OCI-LY1 (cell line): Measurements from ENCODE around the gene ZNF200.

Source experiments
- H2AFZ ChIP-seq: fragments of 200-600 bp; sonication (generic), shearing (Covaris generic); 2 replicates; pipeline ENCODE4 v1.6.0; 2014; ENCODE audit warnings: antibody characterized with exemption, mild to moderate bottlenecking, low read length
- H3F3A ChIP-seq: fragments of 200-600 bp; sonication (generic), shearing (Covaris generic); 2 replicates; pipeline ENCODE4 v1.6.0; 2014; ENCODE audit warnings: mild to moderate bottlenecking, antibody characterized with exemption, low read length, moderate library complexity; ENCODE audit not compliant: insufficient read depth
- H3K27ac ChIP-seq: fragments of 200-600 bp; sonication (generic); 2 replicates; pipeline ENCODE4 v1.5.1; 2014; ENCODE audit warnings: low read length, mixed run types, mild to moderate bottlenecking, low read depth; ENCODE audit not compliant: poor library complexity, severe bottlenecking
- H3K27me3 ChIP-seq: fragments of 200-600 bp; sonication (generic); 2 replicates; pipeline ENCODE4 v1.6.0; 2014; ENCODE audit warnings: antibody characterized with exemption, mild to moderate bottlenecking, low read length, moderate library complexity; ENCODE audit not compliant: insufficient read depth
- H3K36me3 ChIP-seq: fragments of 200-600 bp; sonication (generic); 2 replicates; pipeline ENCODE4 v1.6.1; 2014; ENCODE audit warnings: mild to moderate bottlenecking, antibody characterized with exemption, low read length, moderate library complexity, mixed read lengths; ENCODE audit not compliant: insufficient read depth
- H3K4me1 ChIP-seq: fragments of 200-600 bp; sonication (generic); 2 replicates; pipeline ENCODE4 v1.5.1; 2014; ENCODE audit warnings: mild to moderate bottlenecking, low read length, moderate library complexity; ENCODE audit not compliant: insufficient read depth, severe bottlenecking
- H3K4me2 ChIP-seq: fragments of 200-600 bp; sonication (generic), shearing (Covaris generic); 2 replicates; pipeline ENCODE4 v1.6.1; 2014; ENCODE audit warnings: low read length
- H3K4me3 ChIP-seq: fragments of 200-600 bp; sonication (generic); 2 replicates; pipeline ENCODE4 v1.5.1; 2014; ENCODE audit warnings: low read length, low read depth, mild to moderate bottlenecking, mixed read lengths; ENCODE audit not compliant: poor library complexity, severe bottlenecking
- H3K79me2 ChIP-seq: fragments of 200-600 bp; shearing (Covaris generic); 2 replicates; pipeline ENCODE4 v1.6.1; 2016; ENCODE audit warnings: mixed run types, low read length, mixed read lengths; ENCODE audit not compliant: insufficient read depth
- H3K9ac ChIP-seq: fragments of 200-600 bp; sonication (generic), shearing (Covaris generic); 2 replicates; pipeline ENCODE4 v1.6.1; 2014; ENCODE audit warnings: mild to moderate bottlenecking, low read length, mixed read lengths
- H3K9me2 ChIP-seq: fragments of 200-600 bp; sonication (generic), shearing (Covaris generic); 2 replicates; pipeline ENCODE4 v1.6.1; 2014; ENCODE audit warnings: low read depth, mild to moderate bottlenecking, low read length, mixed read lengths
- H3K9me3 ChIP-seq: fragments of 200-600 bp; shearing (Covaris generic); 2 replicates; pipeline ENCODE4 v1.6.1; 2014; ENCODE audit warnings: low read length, mixed read lengths
- H4K20me1 ChIP-seq: fragments of 200-600 bp; sonication (generic), shearing (Covaris generic); 2 replicates; pipeline ENCODE4 v1.6.0; 2016; ENCODE audit warnings: mild to moderate bottlenecking, low read length; ENCODE audit not compliant: insufficient read depth
- EZH2 ChIP-seq: fragments of 200-600 bp; sonication (generic), shearing (Covaris generic); IDR thresholded peaks from 2 replicates; pipeline ENCODE4 v1.8.0; 2017; ENCODE audit warnings: borderline replicate concordance, mixed run types, mild to moderate bottlenecking, antibody characterized with exemption, low read length, moderate library complexity, mixed read lengths
- TF ChIP-seq, protein P1 (sequence below): fragments of 200-600 bp; sonication (generic), shearing (Covaris generic); IDR thresholded peaks from 2 replicates; pipeline ENCODE4 v1.5.1; 2017; ENCODE audit warnings: mild to moderate bottlenecking, antibody characterized with exemption, low read length, moderate library complexity, mixed read lengths

The ZNF200 gene

DNA sequence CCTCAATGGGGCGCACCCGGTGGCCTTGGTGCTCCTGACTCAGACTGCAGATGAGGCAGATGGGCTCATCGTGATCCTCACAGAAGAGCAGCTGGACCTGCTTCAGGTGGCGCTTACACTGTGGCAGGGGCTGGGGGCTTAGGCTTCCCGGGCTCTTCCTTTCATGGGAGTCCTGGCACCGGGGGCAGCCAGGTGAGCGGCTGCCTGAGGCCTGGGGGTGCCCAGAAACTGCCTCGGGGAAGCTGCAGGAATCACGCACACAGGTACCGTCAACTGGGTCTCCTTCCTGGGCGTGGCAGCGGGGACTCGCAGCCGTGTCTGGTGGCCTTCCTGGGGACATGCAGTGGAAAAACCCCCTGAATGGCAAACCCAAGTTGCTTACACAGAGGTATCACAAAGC is 14.5 kb upstream of the ZNF200 start:
- Histone ChIP-seq H3K36me3 (no peaks in the 10 kb centered on the region), H3K4me3 (no peak overlapping the region), H4K20me1 (no peaks in the 10 kb centered on the region), H3K9me3 (no peaks in the 10 kb centered on the region), H3K27me3 (no peaks in the 10 kb centered on the region; the same call in 1 of the 2 replicates), H3K9me2 (no peaks in the 10 kb centered on the region), H3K27ac (no peak overlapping the region), H3K9ac (no peak overlapping the region), H3K79me2 (no peaks in the 10 kb centered on the region), H2AFZ (no peak overlapping the region), H3K4me1 (no peaks in the 10 kb centered on the region), H3K4me2 (no peak overlapping the region), H3F3A (no peaks in the 10 kb centered on the region)
- TF ChIP-seq, protein P1, sequence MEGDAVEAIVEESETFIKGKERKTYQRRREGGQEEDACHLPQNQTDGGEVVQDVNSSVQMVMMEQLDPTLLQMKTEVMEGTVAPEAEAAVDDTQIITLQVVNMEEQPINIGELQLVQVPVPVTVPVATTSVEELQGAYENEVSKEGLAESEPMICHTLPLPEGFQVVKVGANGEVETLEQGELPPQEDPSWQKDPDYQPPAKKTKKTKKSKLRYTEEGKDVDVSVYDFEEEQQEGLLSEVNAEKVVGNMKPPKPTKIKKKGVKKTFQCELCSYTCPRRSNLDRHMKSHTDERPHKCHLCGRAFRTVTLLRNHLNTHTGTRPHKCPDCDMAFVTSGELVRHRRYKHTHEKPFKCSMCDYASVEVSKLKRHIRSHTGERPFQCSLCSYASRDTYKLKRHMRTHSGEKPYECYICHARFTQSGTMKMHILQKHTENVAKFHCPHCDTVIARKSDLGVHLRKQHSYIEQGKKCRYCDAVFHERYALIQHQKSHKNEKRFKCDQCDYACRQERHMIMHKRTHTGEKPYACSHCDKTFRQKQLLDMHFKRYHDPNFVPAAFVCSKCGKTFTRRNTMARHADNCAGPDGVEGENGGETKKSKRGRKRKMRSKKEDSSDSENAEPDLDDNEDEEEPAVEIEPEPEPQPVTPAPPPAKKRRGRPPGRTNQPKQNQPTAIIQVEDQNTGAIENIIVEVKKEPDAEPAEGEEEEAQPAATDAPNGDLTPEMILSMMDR: no peak
- no peak for TF ChIP-seq EZH2

DNA sequence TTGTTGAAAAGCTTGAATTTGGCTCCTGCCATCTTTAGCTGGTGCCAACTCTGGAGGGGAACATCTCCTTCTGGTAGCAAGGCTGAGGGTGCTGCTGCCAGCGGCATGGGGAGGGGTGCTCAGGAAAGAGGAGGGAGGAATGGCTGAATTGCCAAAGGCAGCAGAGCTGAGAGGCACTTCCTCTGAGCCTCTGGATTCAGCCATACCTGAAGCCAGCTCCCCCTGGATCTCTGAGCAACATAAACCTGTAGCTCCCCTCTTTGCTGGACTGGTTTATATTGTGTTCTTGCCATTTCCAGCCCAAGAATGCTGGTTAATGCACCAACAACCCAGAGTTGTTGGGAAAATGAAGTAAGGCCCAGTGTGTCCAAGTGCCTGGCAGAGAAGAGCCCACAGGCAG is 14.1 kb upstream of the ZNF200 start:
- Histone ChIP-seq H3F3A (no peaks in the 10 kb centered on the region), H3K4me2 (no peak overlapping the region), H3K27ac (no peak overlapping the region), H3K36me3 (no peaks in the 10 kb centered on the region), H3K9me2 (no peaks in the 10 kb centered on the region), H4K20me1 (no peaks in the 10 kb centered on the region), H3K4me1 (no peaks in the 10 kb centered on the region), H3K4me3 (no peak overlapping the region), H3K27me3 (no peaks in the 10 kb centered on the region; the same call in 1 of the 2 replicates), H3K9ac (no peak overlapping the region), H3K79me2 (no peaks in the 10 kb centered on the region), H3K9me3 (no peaks in the 10 kb centered on the region), H2AFZ (no peak overlapping the region)
- no peak for TF ChIP-seq EZH2
- TF ChIP-seq, protein P1: no peak

DNA sequence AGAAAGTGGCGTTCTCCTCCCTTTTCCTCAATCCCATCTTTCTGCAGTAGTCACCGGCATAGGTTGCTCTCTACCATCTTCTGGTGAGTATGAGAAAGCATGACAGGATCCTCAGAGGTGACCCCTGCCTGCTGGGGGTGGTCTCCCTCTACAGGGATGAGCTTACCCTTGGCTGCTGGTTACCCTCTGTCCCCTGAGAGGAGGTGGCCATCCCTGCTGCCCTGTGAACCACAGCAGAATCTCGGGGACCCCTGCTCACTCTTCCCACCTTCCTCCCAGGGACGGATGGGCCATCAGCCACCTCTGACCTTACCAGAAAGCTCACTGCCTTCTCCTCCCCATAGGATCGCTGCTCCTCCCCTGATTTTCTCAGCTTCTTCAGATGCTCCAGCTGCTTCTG is 13.6 kb upstream of the ZNF200 start:
- no peaks in the 10 kb centered on the region; the same call in 1 of the 2 replicates for H3K27me3 ChIP-seq
- TF ChIP-seq, protein P1: no peak
- no peak for TF ChIP-seq EZH2
- no peak overlapping the region for H3K9ac ChIP-seq
- H3K4me2 ChIP-seq: no peak overlapping the region
- no peak overlapping the region for H2AFZ ChIP-seq
- no peak overlapping the region for H3K4me3 ChIP-seq
- no peaks in the 10 kb centered on the region for H3K36me3 ChIP-seq
- H3K79me2 ChIP-seq: no peaks in the 10 kb centered on the region
- no peak overlapping the region for H3K27ac ChIP-seq
- no peaks in the 10 kb centered on the region for H3F3A ChIP-seq
- H3K9me3 ChIP-seq: no peaks in the 10 kb centered on the region
- no peaks in the 10 kb centered on the region for H4K20me1 ChIP-seq
- no peaks in the 10 kb centered on the region for H3K9me2 ChIP-seq
- H3K4me1 ChIP-seq: no peaks in the 10 kb centered on the region
